HG03045 (cell line): ENCODE measurements around the gene OR51A2.
"Not testable (repeated sequence)": the region's sequence is repeated elsewhere in the genome, so short reads cannot be mapped to it uniquely, and the experiment has no call there.

Source experiments
- ATAC-seq: cut with Tn5 transposase; IDR thresholded peaks from one replicate; pipeline ENCODE4 v1.9.1; 2021; ENCODE audit warnings: mild to moderate bottlenecking, moderate library complexity; ENCODE audit not compliant: unreplicated experiment

The OR51A2 gene

GRCh38 chr11:4955613-4956012 is at the start of gene OR51A2:
Gene OR51A2 (minus strand): TSS chr11:4955713. CDS start chr11:4955713, 0 bp downstream.
- ATAC-seq: not testable (repeated sequence)

GRCh38 chr11:5004424-5005274 is 49.1 kb upstream of the OR51A2 start:
- no peak for ATAC-seq

GRCh38 chr11:4994551-4994950 is 39.0 kb upstream of the OR51A2 start, which contains the start of gene OR51L1:
Gene OR51L1 (plus strand): TSS chr11:4994851. CDS start chr11:4998983, 4,132 bp downstream.
- ATAC-seq: no peak

GRCh38 chr11:4991060-4991459 is 35.5 kb upstream of the OR51A2 start:
- no peak for ATAC-seq

- ATAC-seq: no peak
These were observed 28.3 kb upstream of the OR51A2 start for GRCh38 chr11:4983841-4984240.

- no peak for ATAC-seq
These were observed 27.2 kb upstream of the OR51A2 start for GRCh38 chr11:4982678-4983077.

- ATAC-seq: no peak
These were observed 23.5 kb upstream of the OR51A2 start for GRCh38 chr11:4979036-4979435.

- ATAC-seq: no peak
These were observed 19.9 kb upstream of the OR51A2 start for GRCh38 chr11:4975436-4975835.

GRCh38 chr11:4962816-4963215 is 7.3 kb upstream of the OR51A2 start:
- no peak for ATAC-seq

GRCh38 chr11:4960877-4961276 is 5.4 kb upstream of the OR51A2 start:
- no peak for ATAC-seq

- ATAC-seq: no peak
These were observed 1.9 kb upstream of the OR51A2 start for GRCh38 chr11:4957396-4957795.

GRCh38 chr11:4947505-4947904 is 8.0 kb downstream of the OR51A2 start, which contains the start of gene OR51A4:
Gene OR51A4 (minus strand): TSS chr11:4947605. CDS start chr11:4947100, 505 bp downstream.
- ATAC-seq: no peak

GRCh38 chr11:4936745-4937144 is 18.8 kb downstream of the OR51A2 start:
- ATAC-seq: no peak

GRCh38 chr11:4932751-4933150 is 22.8 kb downstream of the OR51A2 start:
- no peak for ATAC-seq

GRCh38 chr11:4926608-4927007 is 28.9 kb downstream of the OR51A2 start:
- no peak for ATAC-seq

- ATAC-seq: no peak
These were observed 31.3 kb downstream of the OR51A2 start, which contains the start of gene OR51G1 for GRCh38 chr11:4924239-4924638. Gene OR51G1 (minus strand): TSS chr11:4924339. CDS start chr11:4924339, 0 bp downstream.

GRCh38 chr11:4922304-4922703 is 33.2 kb downstream of the OR51A2 start:
- no peak for ATAC-seq

GRCh38 chr11:4921796-4922195 is 33.7 kb downstream of the OR51A2 start:
- ATAC-seq: no peak

GRCh38 chr11:4919250-4919649 is 36.3 kb downstream of the OR51A2 start, which contains the start of gene OR51G2:
Gene OR51G2 (minus strand): TSS chr11:4919350. CDS start chr11:4915663, 3,687 bp downstream.
- no peak for ATAC-seq

GRCh38 chr11:4916581-4916980 is 38.9 kb downstream of the OR51A2 start:
- no peak for ATAC-seq
